ENCODE results near the gene TRAFD1. TPM values are rescaled to one million over a fixed set of nuclear protein-coding genes. Genes with fewer than 3 reads are reported as not detected.

TRAFD1 gene
- total and polyA plus RNA-seq, 9 of the 15 experiments (the other 6 are each of a cell fraction or from before 2014, with no cell fraction given): 41.3 to 85.5 (median 54.5) TPM

GRCh38 chr12:112116232-112117060, 8.9 kb upstream of the TRAFD1 start (continued):
- TF ChIP-seq VEZF1 (CRISPR knock-in tag; IDR thresholded peaks at IDR 0.05) (peak; percentile 81), ZBTB49 (CRISPR knock-in tag; IDR thresholded peaks at IDR 0.05; ENCODE audit: borderline replicate concordance) (no peak), SP1 (CRISPR knock-in tag; IDR thresholded peaks at IDR 0.05) (peak; percentile 58; the same call in 1 of the 2 replicates), KLF6 (CRISPR knock-in tag; IDR thresholded peaks at IDR 0.05; ENCODE audit: borderline replicate concordance) (0 out of 2 replicates have a peak, but pooled peaks have one; percentile 9), GTF2F1 (IDR thresholded peaks at IDR 0.05; ENCODE audit: low read depth, low read length) (0 out of 2 replicates have a peak, but pooled peaks have one; percentile 32), PHTF2 (CRISPR knock-in tag; IDR thresholded peaks at IDR 0.05) (no peak), MTF1 (CRISPR knock-in tag; IDR thresholded peaks at IDR 0.05; ENCODE audit: borderline replicate concordance) (0 out of 2 replicates have a peak, but pooled peaks have one; percentile 44), TFE3 (CRISPR knock-in tag; IDR thresholded peaks at IDR 0.05) (no peak), SP2 (IDR thresholded peaks at IDR 0.05; ENCODE audit: extremely low read depth, low read depth, low read length, poor library complexity, severe bottlenecking) (no peak), RFX7 (CRISPR knock-in tag; IDR thresholded peaks at IDR 0.05) (no peak), E2F4 (CRISPR knock-in tag; IDR thresholded peaks at IDR 0.05; ENCODE audit: low read depth) (no peak), MTA3 (IDR thresholded peaks at IDR 0.05; ENCODE audit: borderline replicate concordance) (peak; percentile 61; the same call in 1 of the 2 replicates), ZNF583 (CRISPR knock-in tag; IDR thresholded peaks at IDR 0.05) (no peak), CEBPZ (IDR thresholded peaks at IDR 0.05; ENCODE audit: borderline replicate concordance, low read depth, low read length) (no peak), U2AF2 (optimal IDR thresholded peaks at IDR 0.05; ENCODE audit: low read depth, low read length) (no peak)
